Lower leg skin (tissue), 4 donors: ENCODE data around the gene AIG1. TPM values are rescaled to one million over a fixed set of nuclear protein-coding genes. Genes with fewer than 3 reads are reported as not detected.

ENCODE experiments used
- DNase-seq, 2 donors: peaks; one replicate each; pipeline ENCODE4 v3.0.0-alpha.2; 2019; ENCODE audit warnings: low spot score in 2 of 2
- H3K4me3 ChIP-seq: fragments of 200-600 bp; sonication (generic); 2 replicates; pipeline ENCODE4 v1.5.1; 2017; ENCODE audit warnings: mild to moderate bottlenecking, low read depth; ENCODE audit not compliant: poor library complexity, severe bottlenecking
- CTCF ChIP-seq, 3 donors: fragments of 450-650 bp; IDR thresholded peaks; one replicate each; pipeline ENCODE4 v1.5.1; 2016; ENCODE audit warnings: antibody characterized with exemption in 3 of 3, mild to moderate bottlenecking in 3 of 3, moderate library complexity in 2 of 3
- POLR2A ChIP-seq, 2 donors: fragments of 450-650 bp; IDR thresholded peaks; one replicate each; pipeline ENCODE4 v1.6.1; 2016 to 2017; ENCODE audit warnings: antibody characterized with exemption in 2 of 2, mild to moderate bottlenecking in 1 of 2, moderate library complexity in 1 of 2
- WGBS, 2 donors: methylation state at CpG; one replicate each; pipeline ENCODE4 v1.1.5; 2018; 5-methylcytosine and 5-hydroxymethylcytosine counted together
- intact Hi-C: fragments of 100-400 bp; cut with DNase I; formaldehyde crosslinking; loops from one replicate; pipeline ENCODE4 v1.15.0; 2023; ENCODE audit warnings: low total_unique reads
- total RNA-seq, 4 donors: library from RNA; depleted of rRNA; stranded (reverse); fragments of >200 nt; gene quantifications; one replicate each; pipeline ENCODE4 v1.1.0, GENCODE V29; 2016

The AIG1 gene
- total RNA-seq, 4 donors from 2014 or later, result 12.2 to 21.4 (median 16.0) TPM

DNA sequence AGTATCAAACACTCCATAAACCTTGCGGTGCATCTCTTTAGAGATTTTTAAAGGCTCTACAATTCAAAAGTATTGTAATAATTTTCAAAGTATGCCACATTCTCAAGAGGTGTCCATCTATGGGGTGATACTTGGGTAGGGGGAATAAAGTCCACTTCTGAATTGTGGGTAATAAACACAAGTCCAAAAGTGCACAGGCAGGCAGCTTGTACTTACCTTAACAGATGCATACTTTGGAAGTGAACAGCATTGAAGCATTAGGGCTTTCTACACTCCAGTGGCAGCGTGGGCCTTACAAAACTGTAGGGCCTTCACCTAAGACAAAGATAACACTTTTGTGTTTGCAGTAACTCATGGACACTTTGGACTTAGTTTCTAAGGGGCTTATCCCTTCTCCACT lies 58.6 kb downstream of the AIG1 start:
- DNase-seq, result no peak
- WGBS, 2 donors, result 96 to 98% methylated on average over 2 of the region's 2 CpGs
- intact Hi-C loops, result no loop called here
- H3K4me3 ChIP-seq, result no peak overlapping the region
- no peak for TF ChIP-seq CTCF (IDR thresholded peaks at IDR 0.05)
- TF ChIP-seq POLR2A (IDR thresholded peaks at IDR 0.05), result no peak

DNA sequence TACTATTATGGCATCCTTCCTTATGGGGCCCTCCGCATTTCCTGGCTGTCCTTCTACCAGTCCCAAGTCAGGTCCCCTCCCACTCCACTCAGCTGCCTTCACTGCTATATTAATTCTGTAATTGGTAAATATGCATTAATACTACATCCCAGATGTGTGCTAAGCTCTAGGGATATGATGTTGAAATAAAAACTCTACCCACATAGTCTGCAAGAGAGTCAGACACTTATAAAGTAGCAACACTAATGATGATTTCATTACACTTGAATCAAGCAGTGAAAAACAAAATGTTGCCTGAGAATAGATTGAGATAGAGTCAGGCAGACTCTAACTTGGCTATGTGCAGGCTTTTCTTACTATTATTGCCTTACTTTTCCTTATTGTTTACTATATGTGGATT lies 62.4 kb downstream of the AIG1 start:
- TF ChIP-seq CTCF (IDR thresholded peaks at IDR 0.05) (no peak), POLR2A (IDR thresholded peaks at IDR 0.05) (no peak)
- H3K4me3 ChIP-seq, result no peak overlapping the region
- WGBS, 2 donors, result 86 to 93% methylated on average over 1 of the region's 1 CpG
- intact Hi-C loops, result no loop called here
- no peak for DNase-seq

DNA sequence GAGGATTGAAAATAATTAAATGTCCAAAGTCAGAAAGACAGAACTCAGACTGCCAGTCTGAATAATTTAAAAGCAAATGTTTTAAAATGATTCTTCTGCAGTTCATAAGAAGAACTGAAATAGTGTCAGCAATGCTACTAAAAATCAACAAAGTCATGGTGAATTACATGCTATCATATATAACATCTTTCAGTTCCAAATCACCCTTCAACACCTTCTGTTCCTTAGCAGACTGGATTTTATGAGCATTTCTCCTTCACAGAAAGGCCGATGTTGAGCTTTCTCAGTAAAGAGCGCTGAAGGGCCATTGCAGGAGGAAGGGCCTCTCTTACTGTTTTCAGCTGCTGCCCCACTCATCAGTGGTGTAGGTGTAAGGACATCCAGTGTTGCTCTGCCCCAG lies 63.3 kb downstream of the AIG1 start:
- whole genome bisulfite sequencing, 2 donors, result 95% methylated on average over 2 of the region's 2 CpGs
- no peak for DNase-seq
- no peak for TF ChIP-seq CTCF (IDR thresholded peaks at IDR 0.05)
- TF ChIP-seq POLR2A (IDR thresholded peaks at IDR 0.05), result no peak
- no peak overlapping the region for H3K4me3 ChIP-seq
- intact Hi-C loops, result no loop called here

DNA sequence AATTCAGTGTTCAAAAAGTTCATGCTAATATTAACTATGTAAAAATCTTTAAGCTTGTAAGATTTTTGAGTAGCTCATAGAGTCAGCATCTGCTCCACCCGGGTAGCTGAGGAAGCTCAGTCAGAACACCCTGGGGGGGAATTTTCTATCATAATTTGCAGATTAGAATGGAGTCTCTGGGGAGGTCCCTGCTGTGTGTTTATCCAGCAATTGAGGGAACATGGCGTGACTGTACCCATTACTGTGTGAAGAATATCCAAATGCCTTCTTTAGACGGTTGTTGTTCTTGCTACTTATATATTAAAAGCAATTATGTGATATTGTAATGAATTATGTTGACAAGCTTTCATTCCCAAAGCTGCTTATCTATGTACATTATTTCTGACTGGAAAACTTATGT lies 64.8 kb downstream of the AIG1 start:
- whole genome bisulfite sequencing, 2 donors, result 64 to 82% methylated on average over 3 of the region's 3 CpGs
- no peak for TF ChIP-seq CTCF (IDR thresholded peaks at IDR 0.05)
- no peak for TF ChIP-seq POLR2A (IDR thresholded peaks at IDR 0.05)
- DNase-seq, result no peak
- intact Hi-C loops, result no loop called here
- no peak overlapping the region for H3K4me3 ChIP-seq

GRCh38 chr6:143125864-143126573 lies 65.3 kb downstream of the AIG1 start:
- no peak for TF ChIP-seq CTCF (IDR thresholded peaks at IDR 0.05)
- no peak for TF ChIP-seq POLR2A (IDR thresholded peaks at IDR 0.05)
- DNase-seq, result no peak
- intact Hi-C loops, result no loop called here
- H3K4me3 ChIP-seq, result no peak overlapping the region
- 92% methylated on average over 12 of the region's 12 CpGs for WGBS, 2 donors

DNA sequence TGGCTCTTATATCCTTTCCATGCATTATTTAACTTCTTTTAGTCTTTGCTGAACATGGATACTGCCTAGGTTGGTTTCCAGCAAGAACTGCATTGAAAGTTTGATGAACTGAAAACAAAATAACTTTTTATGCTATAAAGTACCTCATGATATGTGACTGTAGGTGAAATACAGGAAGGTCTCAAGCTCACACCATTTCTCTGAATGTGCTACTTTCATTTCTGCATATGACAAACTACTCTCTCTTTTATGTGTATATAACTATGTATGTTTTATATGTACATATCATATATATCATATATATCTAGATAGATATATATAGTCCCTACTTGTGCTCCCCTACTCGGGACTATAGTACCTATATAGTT lies 65.9 kb downstream of the AIG1 start:
- H3K4me3 ChIP-seq, result no peak overlapping the region
- 95 to 98% methylated on average over 1 of the region's 1 CpG for WGBS, 2 donors
- TF ChIP-seq POLR2A (IDR thresholded peaks at IDR 0.05), result no peak
- no peak for TF ChIP-seq CTCF (IDR thresholded peaks at IDR 0.05)
- no peak for DNase-seq
- intact Hi-C loops, result no loop called here
